Caco-2 (cell line): ENCODE measurements around the gene LGALS7B. TPM values are rescaled to one million over a fixed set of nuclear protein-coding genes. Genes with fewer than 3 reads are reported as not detected.
"Not testable (repeated sequence)": the region's sequence is repeated elsewhere in the genome, so short reads cannot be mapped to it uniquely, and the experiment has no call there.

Experiments used
- BruUV-seq: library from RNA; stranded (reverse); fragments of 400-500 nt; replicated peaks from 2 replicates; lab custom pipeline; 2021; lab: Mats Ljungman, UMichigan
- CTCF ChIA-PET: fragments of 300-600 bp; sonication (Branson Sonifier 250); formaldehyde crosslinking; loops from one replicate; lab custom pipeline; 2022; ENCODE audit warnings: antibody characterized with exemption; lab: Charles Lee
- POLR2A ChIA-PET: fragments of 300-600 bp; sonication (Branson Sonifier 250); formaldehyde crosslinking; loops from one replicate; lab custom pipeline; 2022; ENCODE audit warnings: antibody characterized with exemption; lab: Charles Lee
- DNase-seq, 2 experiments: peaks; one replicate each; pipeline versions ENCODE4 v3.0.0 to v3.0.0-alpha.2; 2020 to 2022
- H3K27me3 ChIP-seq: replicated peaks from 2 replicates; pipeline ENCODE4 v1.6.0; 2011; ENCODE audit warnings: low read length; ENCODE audit not compliant: control insufficient read depth, insufficient read depth
- H3K36me3 ChIP-seq: 2 replicates; pipeline ENCODE4 v1.5.1; 2011; ENCODE audit warnings: low read length; ENCODE audit not compliant: control insufficient read depth, insufficient read depth
- H3K4me1 ChIP-seq: fragments of 250-450 bp; sonication (Bioruptor Pico); 2 replicates; pipeline ENCODE4 v1.5.1; 2020; ENCODE audit warnings: mild to moderate bottlenecking
- H3K4me3 ChIP-seq: 2 replicates; pipeline ENCODE4 v1.5.1; 2011; ENCODE audit warnings: low read depth, mild to moderate bottlenecking, control low read depth, low read length
- H3K9me3 ChIP-seq: fragments of 250-450 bp; sonication (Bioruptor Pico); 2 replicates; pipeline ENCODE4 v1.5.1; 2020; ENCODE audit warnings: mild to moderate bottlenecking, moderate library complexity
- H3K27ac Mint-ChIP-seq: one replicate; pipeline ENCODE4 v1.8.0; 2022; ENCODE audit warnings: mixed read lengths; ENCODE audit not compliant: unreplicated experiment
- H3K27me3 Mint-ChIP-seq: one replicate; pipeline ENCODE4 v1.8.0; 2022; ENCODE audit warnings: mixed read lengths; ENCODE audit not compliant: insufficient read depth, unreplicated experiment
- H3K36me3 Mint-ChIP-seq: one replicate; pipeline ENCODE4 v1.8.0; 2022; ENCODE audit warnings: mild to moderate bottlenecking, mixed read lengths; ENCODE audit not compliant: insufficient read depth, unreplicated experiment
- H3K4me1 Mint-ChIP-seq: one replicate; pipeline ENCODE4 v1.8.0; 2022; ENCODE audit warnings: low read depth, mixed read lengths; ENCODE audit not compliant: unreplicated experiment
- H3K4me3 Mint-ChIP-seq: one replicate; pipeline ENCODE4 v1.8.0; 2022; ENCODE audit warnings: mild to moderate bottlenecking, moderate library complexity, mixed read lengths; ENCODE audit not compliant: unreplicated experiment
- H3K9me3 Mint-ChIP-seq: one replicate; pipeline ENCODE4 v1.8.0; 2022; ENCODE audit warnings: mixed read lengths; ENCODE audit not compliant: unreplicated experiment
- CTCF ChIP-seq, 2 experiments: fragments of 200-600 bp in 1 of 2; IDR thresholded peaks; 1 replicate in 1 of 2; 2 replicates in 1 of 2; pipeline versions ENCODE4 v1.5.1 to v1.8.0; 2011 to 2022; ENCODE audit warnings: antibody characterized with exemption in 1 of 2, control low read depth in 1 of 2, inconsistent platforms in 1 of 2, low read depth in 1 of 2, low read length in 1 of 2, mild to moderate bottlenecking in 1 of 2, moderate library complexity in 1 of 2; ENCODE audit not compliant: insufficient read depth in 1 of 2, severe bottlenecking in 1 of 2, unreplicated experiment in 1 of 2
- intact Hi-C: fragments of 100-400 bp; cut with micrococcal nuclease; formaldehyde crosslinking; loops from one replicate; pipeline ENCODE4 v1.10.0; 2022; ENCODE audit not compliant: unreplicated experiment
- total RNA-seq: library from RNA; stranded (reverse); gene quantifications from 2 replicates; pipeline ENCODE4 v1.2.3, GENCODE V29; 2022

Gene LGALS7B
- total RNA-seq, 1 experiment from 2014 or later: not detected

GRCh38 chr19:38759590-38760003 lies 29.4 kb upstream of the LGALS7B start:
- POLR2A ChIA-PET: no interaction called here
- H3K27me3 ChIP-seq: no peaks in the 10 kb centered on the region
- no peaks in the 10 kb centered on the region for H3K36me3 ChIP-seq
- no peak for DNase-seq
- H3K9me3 Mint-ChIP-seq: no peaks in the 10 kb centered on the region
- no peaks in the 10 kb centered on the region for H3K36me3 Mint-ChIP-seq
- no peak for TF ChIP-seq CTCF (IDR thresholded peaks at IDR 0.05; ENCODE audit: insufficient read depth in 1 of 2, low read depth in 1 of 2, low read length in 1 of 2, severe bottlenecking in 1 of 2, unreplicated experiment in 1 of 2)
- CTCF ChIA-PET: no interaction called here
- no TSS peak for BruUV-seq
- intact Hi-C loops: no loop called here
- H3K27me3 Mint-ChIP-seq: no peaks in the 10 kb centered on the region
- peaks cover 2% of the 10 kb centered on the region; the same call in 1 of the 2 replicates for H3K9me3 ChIP-seq
- no peak overlapping the region for H3K4me3 ChIP-seq
- peaks cover 9% of the 10 kb centered on the region; the same call in 1 of the 2 replicates for H3K4me1 ChIP-seq
- H3K27ac Mint-ChIP-seq: no peak overlapping the region
- H3K4me1 Mint-ChIP-seq: peaks cover 4% of the 10 kb centered on the region
- no peak overlapping the region for H3K4me3 Mint-ChIP-seq

- H3K4me3 ChIP-seq, intact Hi-C loops, H3K36me3 ChIP-seq, DNase-seq, H3K36me3 Mint-ChIP-seq, H3K27me3 Mint-ChIP-seq, BruUV-seq, H3K9me3 ChIP-seq, CTCF ChIA-PET, H3K4me3 Mint-ChIP-seq, H3K4me1 Mint-ChIP-seq, H3K27ac Mint-ChIP-seq, H3K4me1 ChIP-seq, H3K9me3 Mint-ChIP-seq, H3K27me3 ChIP-seq: not testable (repeated sequence)
- POLR2A ChIA-PET: interaction anchor here (0.6 to 0.7 kb wide), 4 partner anchors 71 to 170 kb away, joined by 3 to 12 read pairs (median 4); partner anchors contain the start of genes MRPS12 and NFKBIB
Measured at GRCh38 chr19:38760805-38761517, 28.0 kb upstream of the LGALS7B start.

GRCh38 chr19:38761884-38762389 lies 27.1 kb upstream of the LGALS7B start:
- H3K27me3 ChIP-seq, intact Hi-C loops, H3K4me1 Mint-ChIP-seq, CTCF ChIA-PET, H3K27me3 Mint-ChIP-seq, H3K4me1 ChIP-seq, H3K36me3 Mint-ChIP-seq, H3K4me3 Mint-ChIP-seq, H3K36me3 ChIP-seq, H3K4me3 ChIP-seq, DNase-seq, H3K9me3 Mint-ChIP-seq, H3K27ac Mint-ChIP-seq, BruUV-seq, H3K9me3 ChIP-seq: not testable (repeated sequence)
- POLR2A ChIA-PET: interaction anchor here (0.6 kb wide), 3 partner anchors 70 to 157 kb away, joined by 3 to 12 read pairs (median 3); partner anchors contain the start of gene NFKBIB

- Mint-ChIP-seq H3K27me3 (no peaks in the 10 kb centered on the region), H3K36me3 (no peaks in the 10 kb centered on the region), H3K9me3 (no peaks in the 10 kb centered on the region), H3K4me1 (peaks cover 4% of the 10 kb centered on the region), H3K27ac (peak overlapping the region; percentile 48), H3K4me3 (peak overlapping the region; percentile 30)
- H3K4me3 ChIP-seq: no peak overlapping the region
- no peak for TF ChIP-seq CTCF (IDR thresholded peaks at IDR 0.05; ENCODE audit: insufficient read depth in 1 of 2, low read depth in 1 of 2, low read length in 1 of 2, severe bottlenecking in 1 of 2, unreplicated experiment in 1 of 2)
- DNase-seq: peak in 1 of 2 experiments; percentile 62
- POLR2A ChIA-PET: interaction anchor here (0.6 kb wide), 1 partner anchor 48 kb away, joined by 11 read pairs; no protein-coding TSS in a partner anchor
- H3K9me3 ChIP-seq: no peaks in the 10 kb centered on the region; the same call in none of the 2 replicates
- CTCF ChIA-PET: interaction anchor here (0.6 to 1.0 kb wide), 3 partner anchors 68 to 642 kb away, joined by 3 to 4 read pairs (median 3); partner anchors contain the start of genes MRPS12 and SARS2
- intact Hi-C loops: no loop called here
- no peaks in the 10 kb centered on the region for H3K36me3 ChIP-seq
- no TSS peak for BruUV-seq
- peaks cover 9% of the 10 kb centered on the region; the same call in 1 of the 2 replicates for H3K4me1 ChIP-seq
- H3K27me3 ChIP-seq: no peaks in the 10 kb centered on the region
Measured at GRCh38 chr19:38763795-38764220, 25.2 kb upstream of the LGALS7B start.
